Activated T-cell treated with anti-CD3 and anti-CD28 coated beads, Interleukin-2, amount 50 U/mL, for 72 hours (primary cell): ENCODE results near the gene JUN. TPM values are rescaled to one million over a fixed set of nuclear protein-coding genes. Genes with fewer than 3 reads are reported as not detected.

ENCODE experiments used
- ATAC-seq, 2 donors: fragments of 150-1000 bp; cut with Tn5 transposase; replicated peaks in 1 of 2; 2 replicates each; pipeline ENCODE4 v1.10.0; 2021; ENCODE audit warnings: moderate library complexity in 2 of 2, mild to moderate bottlenecking in 1 of 2
- DNase-seq, 2 donors: peaks; one replicate each; pipeline ENCODE4 v3.0.0; 2021 to 2022; ENCODE audit warnings: mixed read lengths in 1 of 2
- H3K27ac Mint-ChIP-seq: one replicate; pipeline ENCODE4 v1.8.0; 2022; ENCODE audit warnings: mild to moderate bottlenecking, moderate library complexity, mixed read lengths
- H3K27me3 Mint-ChIP-seq: one replicate; pipeline ENCODE4 v1.8.0; 2022; ENCODE audit warnings: low read depth, mixed read lengths
- H3K36me3 Mint-ChIP-seq, 2 donors: one replicate each; pipeline ENCODE4 v1.8.0; 2022; ENCODE audit warnings: mixed read lengths in 2 of 2, mild to moderate bottlenecking in 1 of 2; ENCODE audit not compliant: insufficient read depth in 2 of 2
- H3K4me1 Mint-ChIP-seq: one replicate; pipeline ENCODE4 v1.8.0; 2022; ENCODE audit warnings: low read depth, mixed read lengths
- H3K4me3 Mint-ChIP-seq, 2 donors: one replicate each; pipeline ENCODE4 v1.8.0; 2022; ENCODE audit warnings: mild to moderate bottlenecking in 2 of 2, mixed read lengths in 2 of 2, moderate library complexity in 2 of 2
- H3K9me3 Mint-ChIP-seq, 2 donors: one replicate each; pipeline ENCODE4 v1.8.0; 2022; ENCODE audit warnings: mixed read lengths in 2 of 2
- total RNA-seq, 2 donors: library from RNA; stranded (reverse); gene quantifications; one replicate each; pipeline ENCODE4 v1.2.3, GENCODE V29; 2022

Gene JUN
- 10 to 100 TPM; 36.5 to 40.5 TPM for total RNA-seq

GRCh38 chr1:58783993-58784757 is at the start of gene JUN:
TSS of gene JUN (minus strand) at chr1:58784047. CDS start at chr1:58783070, 977 bp downstream.
- H3K4me1 Mint-ChIP-seq = peaks cover 16% of the 10 kb centered on the region
- peaks cover 2 to 5% of the 10 kb centered on the region in 2 donors for H3K9me3 Mint-ChIP-seq
- ATAC-seq (peak; percentile 83 to 84), DNase-seq (peak; percentile 97 to 99)
- peaks cover 7% of the 10 kb centered on the region for H3K27me3 Mint-ChIP-seq
- H3K4me3 Mint-ChIP-seq = peak within 1 kb of the TSS; percentile 78 to 94
- H3K36me3 Mint-ChIP-seq = peaks cover 13 to 20% of the 10 kb centered on the region in 2 donors
- H3K27ac Mint-ChIP-seq = peak within 1 kb of the TSS; percentile 88

- H3K9me3 Mint-ChIP-seq = peaks cover 3% of the 10 kb centered on the region in 2 donors
- no peak overlapping the region for H3K27ac Mint-ChIP-seq
- DNase-seq = no peak
- no peaks in the 10 kb centered on the region for H3K4me1 Mint-ChIP-seq
- H3K27me3 Mint-ChIP-seq = no peaks in the 10 kb centered on the region
- no peak for ATAC-seq
- no peak overlapping the region for H3K4me3 Mint-ChIP-seq
- peaks cover 2 to 5% of the 10 kb centered on the region in 2 donors for H3K36me3 Mint-ChIP-seq
Measured at GRCh38 chr1:58833166-58833565, 49.3 kb upstream of the JUN start.

GRCh38 chr1:58830291-58830690 is 46.4 kb upstream of the JUN start:
- peaks cover 6 to 11% of the 10 kb centered on the region in 2 donors for H3K9me3 Mint-ChIP-seq
- H3K36me3 Mint-ChIP-seq = peaks cover 7 to 17% of the 10 kb centered on the region in 2 donors
- H3K4me1 Mint-ChIP-seq = no peaks in the 10 kb centered on the region
- DNase-seq = no peak
- no peaks in the 10 kb centered on the region for H3K27me3 Mint-ChIP-seq
- no peak overlapping the region for H3K27ac Mint-ChIP-seq
- no peak for ATAC-seq
- H3K4me3 Mint-ChIP-seq = no peak overlapping the region

- H3K27ac Mint-ChIP-seq = no peak overlapping the region
- H3K27me3 Mint-ChIP-seq = no peaks in the 10 kb centered on the region
- ATAC-seq (no peak), DNase-seq (no peak)
- no peak overlapping the region for H3K4me3 Mint-ChIP-seq
- no peaks in the 10 kb centered on the region for H3K4me1 Mint-ChIP-seq
- peaks cover 7 to 17% of the 10 kb centered on the region in 2 donors for H3K36me3 Mint-ChIP-seq
- peaks cover 6 to 11% of the 10 kb centered on the region in 2 donors for H3K9me3 Mint-ChIP-seq
Measured at GRCh38 chr1:58829866-58830265, 46.0 kb upstream of the JUN start.

GRCh38 chr1:58827298-58827697 is 43.5 kb upstream of the JUN start:
- Mint-ChIP-seq H3K9me3 (peaks cover 6 to 11% of the 10 kb centered on the region in 2 donors), H3K27ac (no peak overlapping the region), H3K4me1 (no peaks in the 10 kb centered on the region), H3K27me3 (no peaks in the 10 kb centered on the region), H3K36me3 (peaks cover 7 to 17% of the 10 kb centered on the region in 2 donors), H3K4me3 (no peak overlapping the region)
- no peak for ATAC-seq
- DNase-seq = no peak

GRCh38 chr1:58824753-58825389 is 41.0 kb upstream of the JUN start:
- peaks cover 7 to 17% of the 10 kb centered on the region in 2 donors for H3K36me3 Mint-ChIP-seq
- DNase-seq (no peak), ATAC-seq (no peak)
- no peaks in the 10 kb centered on the region for H3K4me1 Mint-ChIP-seq
- no peaks in the 10 kb centered on the region for H3K27me3 Mint-ChIP-seq
- peaks cover 6 to 11% of the 10 kb centered on the region in 2 donors for H3K9me3 Mint-ChIP-seq
- H3K27ac Mint-ChIP-seq = no peak overlapping the region
- no peak overlapping the region for H3K4me3 Mint-ChIP-seq

GRCh38 chr1:58823481-58824010 is 39.7 kb upstream of the JUN start:
- H3K9me3 Mint-ChIP-seq = peaks cover 5 to 9% of the 10 kb centered on the region in 2 donors
- DNase-seq (no peak), ATAC-seq (no peak)
- H3K36me3 Mint-ChIP-seq = peaks cover 7 to 16% of the 10 kb centered on the region in 2 donors
- H3K27me3 Mint-ChIP-seq = peaks cover 4% of the 10 kb centered on the region
- H3K27ac Mint-ChIP-seq = no peak overlapping the region
- H3K4me1 Mint-ChIP-seq = no peaks in the 10 kb centered on the region
- H3K4me3 Mint-ChIP-seq = no peak overlapping the region

- Mint-ChIP-seq H3K4me1 (no peaks in the 10 kb centered on the region), H3K4me3 (no peak overlapping the region), H3K27ac (no peak overlapping the region), H3K36me3 (peaks cover 0 to 1% of the 10 kb centered on the region in 2 donors), H3K9me3 (peaks cover 0 to 2% of the 10 kb centered on the region in 2 donors), H3K27me3 (peaks cover 6% of the 10 kb centered on the region)
- no peak for DNase-seq
- ATAC-seq = no peak
Measured at GRCh38 chr1:58821309-58821708, 37.5 kb upstream of the JUN start.

- peaks cover 7% of the 10 kb centered on the region for H3K4me1 Mint-ChIP-seq
- H3K9me3 Mint-ChIP-seq = no peaks in the 10 kb centered on the region
- H3K27ac Mint-ChIP-seq = no peak overlapping the region
- no peaks in the 10 kb centered on the region for H3K36me3 Mint-ChIP-seq
- ATAC-seq (no peak), DNase-seq (no peak)
- no peak overlapping the region for H3K4me3 Mint-ChIP-seq
- peaks cover 6% of the 10 kb centered on the region for H3K27me3 Mint-ChIP-seq
Measured at GRCh38 chr1:58818976-58819375, 35.1 kb upstream of the JUN start.

- peaks cover 6% of the 10 kb centered on the region for H3K27me3 Mint-ChIP-seq
- no peaks in the 10 kb centered on the region for H3K9me3 Mint-ChIP-seq
- no peak for ATAC-seq
- H3K36me3 Mint-ChIP-seq = no peaks in the 10 kb centered on the region
- peaks cover 16% of the 10 kb centered on the region for H3K4me1 Mint-ChIP-seq
- H3K4me3 Mint-ChIP-seq = no peak overlapping the region
- no peak for DNase-seq
- no peak overlapping the region for H3K27ac Mint-ChIP-seq
Measured at GRCh38 chr1:58818075-58818474, 34.2 kb upstream of the JUN start.

- Mint-ChIP-seq H3K27me3 (peaks cover 6% of the 10 kb centered on the region), H3K4me1 (peaks cover 25% of the 10 kb centered on the region), H3K36me3 (no peaks in the 10 kb centered on the region), H3K4me3 (peak overlapping the region; percentile 83 to 86), H3K27ac (peak overlapping the region; percentile 63), H3K9me3 (no peaks in the 10 kb centered on the region)
- no peak for ATAC-seq
- no peak for DNase-seq
Measured at GRCh38 chr1:58816747-58817221, 32.9 kb upstream of the JUN start.

GRCh38 chr1:58816072-58816746 is 32.4 kb upstream of the JUN start:
- peak overlapping the region; percentile 83 to 86 for H3K4me3 Mint-ChIP-seq
- H3K36me3 Mint-ChIP-seq = no peaks in the 10 kb centered on the region
- peak; percentile 93 to 94 for ATAC-seq
- H3K27me3 Mint-ChIP-seq = peaks cover 6% of the 10 kb centered on the region
- DNase-seq = peak; percentile 90 to 93
- H3K27ac Mint-ChIP-seq = peak overlapping the region; percentile 63
- H3K4me1 Mint-ChIP-seq = peaks cover 25% of the 10 kb centered on the region
- H3K9me3 Mint-ChIP-seq = no peaks in the 10 kb centered on the region

- Mint-ChIP-seq H3K4me3 (peak overlapping the region; percentile 83 to 86), H3K27ac (peak overlapping the region; percentile 31), H3K9me3 (no peaks in the 10 kb centered on the region), H3K36me3 (no peaks in the 10 kb centered on the region), H3K27me3 (peaks cover 6% of the 10 kb centered on the region), H3K4me1 (peaks cover 25% of the 10 kb centered on the region)
- DNase-seq = peak in 1 of 2 donors; percentile 13
- ATAC-seq = peak in 1 of 2 donors; percentile 23
Measured at GRCh38 chr1:58815686-58816071, 31.8 kb upstream of the JUN start.
